Measurements from ENCODE around the gene ABHD1.
"Not testable (repeated sequence)": the region's sequence is repeated elsewhere in the genome, so short reads cannot be mapped to it uniquely, and the experiment has no call there.

ABHD1 gene

GRCh38 chr2:27109083-27109482, 14.5 kb upstream of the ABHD1 start:
- TF ChIP-seq CTCF (IDR thresholded peaks at IDR 0.05): no peak
- TF ChIP-seq ZFX (IDR thresholded peaks at IDR 0.05; ENCODE audit: borderline replicate concordance): no peak

GRCh38 chr2:27110603-27111352, 12.8 kb upstream of the ABHD1 start:
- not testable (repeated sequence) for H3K27ac ChIP-seq

More at GRCh38 chr2:27109083-27109482, 14.5 kb upstream of the ABHD1 start:
- H3K27ac ChIP-seq: no peak overlapping the region

DNA sequence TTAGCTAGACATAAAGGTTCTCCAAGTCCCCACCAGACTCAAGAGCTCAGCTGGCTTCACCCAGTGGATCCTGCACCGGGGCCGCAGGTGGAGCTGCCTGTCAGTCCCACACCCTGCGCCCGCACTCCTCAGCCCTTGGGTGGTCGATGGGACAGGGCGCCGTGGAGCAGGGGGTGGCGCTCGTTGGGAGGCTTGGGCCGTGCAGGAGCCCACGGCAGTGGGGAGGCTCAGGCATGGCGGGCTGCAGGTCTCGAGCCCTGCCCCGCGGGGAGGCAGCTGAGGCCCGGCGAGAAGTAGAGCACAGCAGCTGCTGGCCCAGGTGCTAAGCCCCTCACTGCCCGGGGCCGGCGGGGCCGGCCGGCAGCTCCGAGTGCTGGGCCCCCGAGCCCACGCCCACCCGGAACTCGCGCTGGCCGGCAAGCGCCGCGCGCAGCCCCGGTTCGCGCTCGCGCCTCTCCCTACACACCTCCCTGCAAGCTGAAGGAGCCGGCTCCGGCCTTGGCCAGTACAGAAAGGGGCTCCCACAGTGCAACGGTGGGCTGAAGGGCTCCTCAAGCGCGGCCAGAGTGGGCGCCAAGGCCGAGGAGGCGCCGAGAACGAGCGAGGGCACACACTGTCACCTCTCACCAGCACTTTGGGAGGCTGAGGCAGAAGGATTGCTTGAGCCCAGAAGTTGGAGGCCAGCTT, 12.1 kb upstream of the ABHD1 start:
- not testable (repeated sequence) for H3K27ac ChIP-seq

- H3K27ac ChIP-seq: no peak overlapping the region
- TF ChIP-seq CTCF (IDR thresholded peaks at IDR 0.05) (no peak), ZFX (IDR thresholded peaks at IDR 0.05; ENCODE audit: borderline replicate concordance) (no peak)
Observed at GRCh38 chr2:27115519-27115918, 8.1 kb upstream of the ABHD1 start.

DNA sequence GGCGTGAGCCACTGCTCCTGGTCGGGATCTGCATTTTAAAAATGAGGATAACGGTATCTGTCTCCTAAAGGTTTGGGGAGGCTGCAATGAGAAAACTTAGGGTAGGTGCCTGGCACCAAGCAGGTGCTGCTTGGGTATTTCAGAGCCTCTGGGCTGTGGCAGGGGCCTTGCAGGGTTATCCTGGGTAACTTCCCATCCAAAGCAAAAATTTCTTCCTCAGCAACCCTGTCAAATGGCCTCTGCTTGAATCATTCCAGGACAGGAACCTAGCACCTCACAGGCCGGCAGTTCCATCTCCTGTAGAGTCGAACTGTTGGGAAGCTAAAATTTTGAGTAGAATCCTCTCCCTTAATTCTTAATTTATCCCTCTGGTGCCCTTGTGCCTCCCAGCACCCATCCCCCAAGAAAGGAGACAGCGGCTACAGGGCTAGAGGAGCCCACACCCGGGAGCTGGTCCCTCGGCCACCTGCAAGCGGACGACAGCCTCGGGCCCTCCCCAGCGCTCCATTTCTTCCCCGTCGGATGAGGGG, 5.6 kb upstream of the ABHD1 start:
- H3K27ac ChIP-seq: peak overlapping the region; percentile 58
- TF ChIP-seq ZFX (IDR thresholded peaks at IDR 0.05; ENCODE audit: borderline replicate concordance) (no peak), CTCF (IDR thresholded peaks at IDR 0.05) (no peak)

DNA sequence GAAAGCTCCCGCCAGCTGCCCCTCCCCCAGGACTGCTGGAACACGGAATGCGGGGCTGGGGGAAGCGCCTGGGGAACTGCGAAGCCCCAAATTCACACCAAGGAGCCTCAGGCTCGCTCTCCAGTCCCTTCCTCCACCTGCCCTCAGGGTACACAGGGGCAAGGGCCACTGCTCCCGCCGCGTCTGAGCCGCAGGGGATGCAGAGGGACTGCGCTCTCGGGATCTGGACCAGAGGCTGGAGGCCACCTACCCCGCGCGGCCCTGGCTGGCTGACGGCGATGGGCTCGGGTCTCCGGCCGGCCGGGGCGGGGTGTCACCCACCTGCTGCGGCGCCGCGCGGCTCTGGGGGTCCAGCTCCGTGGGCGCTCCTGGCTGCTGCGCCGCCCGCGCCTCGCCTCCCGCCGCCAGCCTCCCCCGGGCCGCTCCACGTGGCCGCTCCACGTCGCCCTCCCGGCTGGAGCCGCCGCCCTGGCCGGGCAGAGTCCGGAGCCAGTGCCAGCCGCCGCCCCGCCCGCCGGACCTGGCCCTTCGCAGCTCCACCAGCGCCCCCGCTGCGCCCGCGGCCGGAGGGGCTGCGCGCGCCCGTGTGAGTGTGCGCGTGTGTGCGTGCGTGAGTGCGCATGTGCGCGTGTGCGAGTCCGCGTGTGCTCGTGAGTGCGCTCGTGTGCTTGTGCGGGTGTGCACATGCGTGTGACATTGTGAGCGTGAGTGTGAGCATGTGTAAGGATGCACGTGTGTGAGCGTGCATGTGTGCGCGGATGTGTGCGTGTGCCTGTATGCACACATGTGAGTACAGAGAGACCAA, 4.9 kb upstream of the ABHD1 start, which contains the start of gene CGREF1:
TSS of gene CGREF1 (minus strand) at position 604 of the 805 bp plus-strand sequence. CDS start 14,762 bp downstream, outside the sequence.
- no peak for TF ChIP-seq ZFX (IDR thresholded peaks at IDR 0.05; ENCODE audit: borderline replicate concordance)
- TF ChIP-seq CTCF (IDR thresholded peaks at IDR 0.05): peak; percentile 18; the same call in 1 of the 2 replicates
- H3K27ac ChIP-seq: peak within 1 kb of the TSS; percentile 58

DNA sequence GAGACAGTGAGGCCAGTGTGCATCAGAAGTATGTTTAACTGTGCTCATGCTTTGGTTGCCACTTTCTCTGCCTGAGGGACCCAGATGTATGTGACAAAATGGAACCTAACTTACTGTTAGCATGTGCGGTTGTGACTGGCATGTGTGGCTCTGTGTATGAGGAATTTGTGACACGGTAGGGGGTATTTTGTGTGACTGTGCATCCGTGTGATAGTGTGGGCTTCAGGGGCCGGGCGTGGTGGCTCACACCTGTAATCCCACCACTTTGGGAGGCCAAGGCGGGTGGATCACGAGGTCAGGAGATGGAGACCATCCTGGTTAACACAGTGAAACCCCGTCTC, 4.3 kb upstream of the ABHD1 start:
- peak overlapping the region; percentile 58; the same call in 1 of the 2 replicates for H3K27ac ChIP-seq

GRCh38 chr2:27121906-27122305, 1.7 kb upstream of the ABHD1 start:
- TF ChIP-seq ZFX (IDR thresholded peaks at IDR 0.05; ENCODE audit: borderline replicate concordance): no peak
- no peak for TF ChIP-seq CTCF (IDR thresholded peaks at IDR 0.05)
- no peak overlapping the region for H3K27ac ChIP-seq

All from 22Rv1 (cell line).